Hematopoietic multipotent progenitor cell treated with erythropoietin and hydrocortisone succinate and interleukin-3 and kit ligand, for 15 days (in vitro differentiated cells): ENCODE data around the gene INSC.

ENCODE experiments used
- DNase-seq: peaks from one replicate; pipeline ENCODE4 v3.0.0-alpha.2; 2015; ENCODE audit warnings: low spot score

The INSC gene

DNA sequence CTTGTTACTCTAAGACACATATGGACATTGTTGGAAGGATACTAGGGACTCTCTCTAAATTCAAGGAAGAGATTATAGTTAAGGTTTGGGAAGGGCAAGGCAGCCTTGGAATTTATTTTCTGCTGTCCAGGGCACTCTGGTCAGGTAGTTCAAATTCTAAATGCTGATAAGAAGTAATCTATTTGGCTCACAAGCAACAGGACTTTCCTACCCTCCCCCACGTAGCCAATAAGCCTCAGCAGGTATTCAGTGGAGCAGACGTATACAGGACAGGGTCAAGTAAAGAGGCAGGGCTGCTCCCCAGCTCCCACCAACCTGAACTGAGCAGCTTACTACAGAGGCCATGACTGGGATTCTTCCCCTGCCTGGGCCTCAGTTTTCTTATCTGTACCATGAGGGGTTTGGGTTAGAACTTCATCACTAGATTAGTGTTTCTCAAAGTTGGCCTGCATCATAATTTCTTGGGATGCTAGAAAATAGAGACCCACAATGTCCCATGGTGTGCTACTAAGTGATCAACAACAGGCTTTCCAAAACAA is 6.1 kb upstream of the INSC start:
- no peak for DNase-seq

DNA sequence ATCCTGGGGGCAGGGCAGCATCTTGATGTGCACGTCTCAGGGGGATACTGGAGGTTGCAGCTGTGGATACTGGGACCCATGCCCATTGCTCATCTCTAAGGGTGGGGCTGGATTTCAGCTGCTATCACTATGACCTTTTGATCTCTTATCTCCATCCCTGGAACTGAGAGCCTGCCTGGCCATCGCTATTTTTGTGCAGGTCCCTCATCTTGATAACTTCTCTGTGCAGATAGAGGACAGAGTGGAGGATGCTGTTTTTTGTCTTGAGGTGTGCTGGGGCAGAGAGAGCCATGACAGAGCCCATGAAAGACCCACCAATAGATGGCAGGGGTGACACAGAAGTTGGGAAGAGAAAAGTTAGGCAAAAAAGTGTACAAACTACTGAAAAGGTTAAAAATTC is 5.1 kb upstream of the INSC start:
- no peak for DNase-seq

DNA sequence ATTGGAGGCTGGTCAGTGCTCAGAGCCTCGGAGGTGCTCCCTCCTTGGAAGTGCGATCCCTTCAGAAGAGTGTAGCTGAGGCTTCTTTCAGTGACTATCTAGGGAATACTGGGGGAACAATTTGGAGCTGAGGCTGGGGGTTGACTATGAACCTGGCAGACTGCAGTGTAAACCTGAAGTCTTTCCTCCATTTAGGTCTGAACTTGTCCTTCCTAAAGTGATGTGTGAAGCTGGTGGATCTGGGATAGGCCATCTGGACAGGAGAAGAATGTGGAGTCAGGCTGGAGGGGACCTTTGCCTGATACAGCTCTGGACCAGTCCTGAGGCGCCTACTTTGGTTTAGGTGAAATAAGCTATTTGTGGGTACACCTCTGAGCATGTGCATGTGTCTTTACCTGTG is 3.5 kb upstream of the INSC start:
- no peak for DNase-seq

DNA sequence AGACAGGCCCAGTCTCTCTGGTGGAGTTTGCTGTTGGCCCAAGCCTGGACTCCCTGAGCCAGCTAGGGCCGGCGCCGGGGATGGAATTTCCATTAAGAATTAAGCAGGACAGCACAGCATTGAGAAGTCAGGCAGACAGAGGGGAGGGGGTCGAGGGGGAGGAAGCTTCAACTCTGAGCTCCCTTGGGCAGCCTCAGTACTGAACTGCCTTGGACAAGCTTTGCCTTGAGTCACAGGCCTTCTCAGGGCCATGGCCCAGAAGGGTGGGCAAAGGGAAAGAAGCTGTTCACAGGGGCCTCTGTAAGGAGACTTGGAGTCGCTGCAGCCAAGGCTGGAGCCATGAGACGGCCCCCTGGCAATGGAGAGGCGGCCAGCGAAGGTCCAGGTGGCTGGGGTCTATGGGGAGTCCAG is 2.6 kb upstream of the INSC start:
- no peak for DNase-seq

DNA sequence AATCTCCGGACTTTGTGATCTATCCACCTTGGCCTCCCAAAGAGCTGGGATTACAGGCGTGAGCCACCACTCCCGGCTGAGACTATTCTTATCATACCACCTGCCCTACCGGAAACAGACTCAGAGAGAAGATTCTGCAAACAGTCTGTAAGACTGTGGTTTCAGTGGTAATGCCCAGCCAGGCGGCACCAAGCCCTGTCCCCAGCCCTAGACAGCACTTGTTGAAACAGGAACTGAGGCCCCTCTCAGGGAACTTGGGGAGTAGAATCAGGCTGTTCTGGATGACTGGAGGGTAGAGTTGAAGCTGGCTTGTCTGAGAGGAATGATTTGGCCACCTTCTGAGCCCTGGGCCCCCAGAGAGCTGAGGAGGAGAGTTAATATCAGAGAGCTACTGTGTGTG is 1.3 kb upstream of the INSC start:
- no peak for DNase-seq

DNA sequence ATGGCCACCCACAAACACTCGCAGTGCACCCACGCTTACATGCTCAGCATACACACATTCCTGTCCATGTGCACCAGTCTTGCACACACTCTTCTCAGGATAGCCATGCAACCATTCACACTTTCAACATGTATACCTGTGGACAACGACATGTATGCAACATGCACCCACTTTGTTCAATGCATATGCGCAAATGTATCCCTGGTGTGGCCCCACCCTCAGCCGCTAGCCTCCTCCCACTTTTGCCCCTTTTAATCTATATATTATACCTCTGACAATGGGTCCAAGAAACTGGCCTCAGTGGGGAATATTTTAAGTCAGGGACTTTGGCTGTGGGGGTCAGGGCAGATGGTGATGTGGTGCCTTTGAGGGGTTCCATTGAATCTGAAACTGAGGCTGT is 963 bp downstream of the INSC start:
- no peak for DNase-seq

DNA sequence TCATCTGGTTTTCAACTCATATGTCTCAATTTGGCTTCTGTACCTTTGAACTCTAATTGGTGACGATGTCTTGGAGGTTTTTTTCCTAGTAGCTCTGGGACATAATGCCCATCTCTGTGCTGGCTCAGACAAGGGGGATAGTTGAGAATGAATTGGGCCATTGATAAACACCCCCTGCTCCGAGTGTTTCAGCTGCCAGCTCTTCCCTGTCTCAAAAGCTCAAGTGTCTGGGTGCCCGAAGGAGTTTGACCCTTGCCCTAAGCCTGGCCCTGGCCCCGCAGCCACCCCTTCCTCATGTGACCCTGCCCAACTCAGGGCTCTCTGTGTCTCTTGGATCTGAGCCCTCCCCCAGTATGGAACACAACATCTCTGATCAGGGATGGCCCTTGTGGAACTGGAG is 3.0 kb downstream of the INSC start:
- no peak for DNase-seq

DNA sequence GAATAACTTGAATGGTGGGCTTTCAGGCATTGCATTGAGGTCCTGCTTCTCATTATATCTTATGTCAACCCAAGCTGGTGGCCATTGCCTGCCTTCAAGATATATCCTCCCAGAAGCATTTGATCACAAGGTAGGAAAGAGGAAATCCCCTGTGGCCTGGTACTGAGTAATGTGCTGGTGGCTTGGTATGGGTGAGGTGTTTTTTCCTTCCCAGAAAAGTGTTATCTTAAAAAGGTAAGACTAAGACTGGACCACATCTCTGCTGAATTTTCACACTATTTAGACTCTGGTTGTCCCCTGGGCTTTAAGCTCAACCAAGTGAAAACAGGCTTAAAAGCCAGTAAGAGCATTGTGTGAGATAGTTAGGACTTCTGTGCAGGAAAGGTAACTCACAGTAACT is 3.7 kb downstream of the INSC start:
- no peak for DNase-seq

DNA sequence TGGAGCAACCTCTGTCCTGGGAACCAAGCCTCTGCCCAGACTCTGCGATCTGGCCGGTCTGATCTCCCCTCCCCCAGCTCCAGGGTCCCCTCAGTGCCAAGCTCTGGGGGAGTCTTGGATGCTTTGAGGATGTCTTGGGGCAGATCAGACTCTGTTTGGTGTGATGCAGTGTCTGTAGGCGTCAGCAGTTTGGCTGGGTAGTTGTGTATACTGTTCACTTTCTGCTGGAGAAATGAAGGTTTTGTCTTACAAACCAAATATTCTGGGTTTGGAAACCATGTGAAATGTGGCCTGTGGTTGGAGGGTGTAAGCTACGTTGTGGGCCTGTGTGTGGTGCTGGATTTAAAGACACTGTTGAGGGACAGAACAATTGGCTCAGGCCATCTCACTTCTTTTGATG is 4.6 kb downstream of the INSC start:
- DNase-seq, result no peak

DNA sequence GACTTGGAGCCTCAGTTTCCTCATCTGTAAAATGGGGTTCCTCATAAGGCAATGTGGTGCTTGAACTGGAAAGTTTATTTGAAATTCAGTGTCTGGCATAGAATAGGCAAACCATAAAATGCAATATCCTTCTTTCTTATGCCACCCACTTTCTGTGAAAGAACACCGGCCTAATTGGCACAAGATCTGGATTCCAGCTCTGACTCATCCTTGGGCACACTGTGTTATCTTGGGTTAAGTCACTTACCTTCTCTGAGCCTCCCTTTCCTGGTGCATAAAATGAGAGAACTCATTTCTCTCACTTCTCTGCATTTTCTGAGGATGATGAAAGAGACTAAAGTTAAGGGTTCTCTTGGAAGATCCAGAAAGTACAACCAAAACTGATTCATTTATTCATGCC is 5.1 kb downstream of the INSC start:
- DNase-seq, result no peak

DNA sequence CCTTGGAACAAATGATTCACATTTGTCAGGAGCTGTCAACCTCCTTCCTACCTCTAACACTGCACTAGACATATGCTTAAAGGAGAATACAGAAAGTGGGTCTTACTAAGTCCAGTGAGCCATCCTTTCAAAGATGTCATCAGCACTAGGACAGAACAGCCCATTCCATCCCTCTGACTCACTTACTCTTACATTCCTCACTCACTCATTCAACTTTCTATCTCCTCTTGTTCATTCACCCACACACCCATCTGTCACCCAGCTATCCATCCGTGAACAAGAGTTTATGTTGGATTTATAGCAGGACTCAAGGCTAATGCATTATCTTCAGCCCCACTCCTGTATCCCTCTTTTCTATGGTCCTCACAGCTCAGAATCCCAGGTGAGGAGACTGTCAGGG is 9.1 kb downstream of the INSC start:
- DNase-seq, result no peak

DNA sequence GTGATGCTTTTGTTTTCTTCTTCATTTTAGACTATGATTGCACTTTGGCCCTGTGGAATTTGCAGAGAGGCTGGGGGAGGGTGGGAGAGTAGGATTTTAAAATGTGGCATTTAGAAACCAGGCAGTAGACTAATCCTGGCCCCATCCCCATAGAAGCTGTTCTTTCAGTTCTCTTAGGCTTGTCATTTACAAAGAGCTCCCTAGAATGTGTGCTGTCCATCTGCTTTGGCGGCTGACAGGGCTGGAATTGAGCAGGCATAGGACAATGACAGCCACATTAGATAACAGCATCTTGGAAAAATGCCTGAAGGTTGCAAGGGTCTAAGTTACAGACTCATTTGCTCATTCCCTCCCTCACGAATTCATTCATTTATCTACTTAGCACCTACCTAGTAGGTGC is 9.8 kb downstream of the INSC start:
- DNase-seq, result no peak

DNA sequence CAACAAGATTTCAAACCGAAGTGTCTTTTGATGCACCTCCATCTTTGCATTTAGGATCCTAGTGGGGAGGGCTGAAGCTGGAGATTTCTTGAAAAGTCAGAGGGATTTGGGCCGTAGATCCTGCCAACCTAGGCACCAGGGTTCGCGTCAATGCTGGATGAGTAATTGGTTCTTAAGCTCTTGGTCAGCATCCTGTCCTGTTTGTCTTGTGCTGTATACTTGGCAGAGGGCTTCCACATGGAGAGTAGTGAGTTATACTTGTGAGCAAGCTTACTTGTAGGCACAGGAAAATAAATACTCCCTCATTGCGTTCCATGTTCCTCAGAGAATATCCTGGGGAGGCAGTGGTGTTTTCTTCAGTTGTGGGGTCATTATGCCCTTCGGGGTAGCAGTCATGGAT is 12.6 kb downstream of the INSC start:
- DNase-seq, result no peak

DNA sequence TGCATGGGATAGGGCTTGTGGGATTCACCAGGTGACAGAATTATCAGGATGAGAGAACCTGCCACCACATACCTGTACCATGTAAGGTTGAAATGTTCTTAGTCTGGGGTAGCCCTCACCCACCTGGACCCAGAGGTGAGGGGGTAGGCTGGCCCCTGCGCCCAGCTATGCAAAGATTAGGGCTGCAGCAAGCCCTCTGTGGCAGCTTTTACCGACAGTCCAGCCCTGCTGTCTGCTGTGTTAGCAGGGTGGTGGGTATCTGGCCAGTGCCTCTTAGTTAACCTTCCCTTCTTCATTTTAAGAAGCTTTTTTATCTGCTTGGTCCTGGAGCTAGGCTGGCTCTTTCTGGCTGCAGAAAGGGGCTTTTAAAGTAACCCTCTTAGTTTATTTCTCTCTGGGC is 13.9 kb downstream of the INSC start:
- no peak for DNase-seq

DNA sequence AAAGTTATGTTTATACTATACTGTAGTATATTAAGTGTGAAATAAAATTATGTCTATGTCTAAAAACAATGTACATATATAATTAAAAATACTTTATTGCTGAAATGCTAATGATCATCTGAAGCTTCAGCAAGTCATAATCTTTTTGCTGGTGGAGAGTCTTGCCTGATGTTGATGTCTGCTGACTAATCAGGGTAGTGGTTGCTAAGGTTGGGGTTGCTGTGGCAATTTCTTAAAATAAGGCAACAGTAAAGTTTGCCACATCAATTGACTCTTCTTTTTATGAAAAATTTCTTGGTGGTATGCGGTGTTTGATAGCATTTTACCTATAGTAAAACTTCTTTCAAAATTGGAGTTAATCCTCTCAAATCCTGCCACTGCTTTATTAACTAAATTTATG is 21.4 kb downstream of the INSC start:
- DNase-seq, result no peak

DNA sequence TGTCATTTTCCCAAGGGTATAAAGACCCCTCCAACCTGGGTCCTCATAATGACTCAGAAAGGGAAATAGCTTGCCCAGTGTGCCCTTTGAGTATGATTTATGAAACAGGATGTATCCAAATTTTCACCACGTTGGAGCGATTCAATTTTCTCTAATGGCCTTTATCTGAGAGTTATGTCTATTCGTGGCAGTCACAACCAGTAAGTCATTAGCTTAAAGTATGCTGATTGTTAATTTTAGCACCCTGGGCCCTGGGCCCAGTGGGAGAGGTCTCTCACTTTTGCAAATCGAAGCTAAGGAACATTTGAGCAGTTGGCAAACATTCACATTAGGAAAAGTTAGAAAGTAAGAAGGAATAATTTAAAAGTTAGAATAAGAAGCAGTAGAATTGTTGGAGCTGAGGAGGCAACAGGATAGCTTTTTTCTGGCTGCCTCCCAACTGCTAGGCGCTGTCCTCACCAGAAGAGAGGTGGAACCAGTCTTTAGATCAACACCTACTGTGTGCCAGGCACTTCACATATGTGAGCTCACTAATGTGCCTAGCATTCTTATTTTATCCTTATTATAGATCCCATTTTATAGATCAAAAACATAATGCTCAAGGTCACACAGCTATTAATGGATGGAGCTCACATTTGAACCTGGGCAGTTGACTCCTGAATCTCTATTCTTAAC is 24.5 kb downstream of the INSC start:
- DNase-seq, result no peak

DNA sequence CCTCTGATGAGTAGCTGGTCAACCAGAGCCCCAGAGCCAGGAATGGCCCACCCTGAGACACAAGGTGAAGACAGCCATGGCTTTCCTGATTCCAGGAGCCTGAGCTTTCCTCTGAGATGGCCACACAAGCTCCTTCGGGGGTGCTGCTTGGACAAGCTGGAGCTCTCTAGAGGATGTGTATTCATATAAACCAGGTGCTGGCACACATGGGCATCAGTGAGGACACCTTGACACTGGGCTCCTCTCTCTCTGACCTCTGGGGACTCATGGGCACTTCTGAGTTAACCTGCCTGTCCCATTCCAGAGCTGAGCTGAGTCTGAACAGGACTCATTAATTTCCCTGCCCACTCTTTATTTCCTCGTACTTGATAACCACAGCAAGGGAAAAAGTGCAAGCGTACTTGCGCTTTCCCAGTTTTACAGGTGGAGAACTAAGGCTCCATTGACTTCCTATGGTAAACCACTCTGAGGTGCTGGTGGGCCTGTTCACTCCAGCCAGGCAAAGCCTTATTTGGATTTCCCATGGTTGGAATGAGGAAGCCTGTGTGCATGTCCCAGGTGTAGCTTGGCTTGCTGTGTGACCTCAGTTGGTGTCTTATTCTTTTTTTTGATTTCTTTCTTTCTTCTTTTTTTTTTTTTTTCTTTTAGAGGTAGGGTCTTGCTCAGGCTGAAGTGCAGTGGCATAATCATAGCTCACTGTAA is 25.4 kb downstream of the INSC start:
- DNase-seq, result no peak

DNA sequence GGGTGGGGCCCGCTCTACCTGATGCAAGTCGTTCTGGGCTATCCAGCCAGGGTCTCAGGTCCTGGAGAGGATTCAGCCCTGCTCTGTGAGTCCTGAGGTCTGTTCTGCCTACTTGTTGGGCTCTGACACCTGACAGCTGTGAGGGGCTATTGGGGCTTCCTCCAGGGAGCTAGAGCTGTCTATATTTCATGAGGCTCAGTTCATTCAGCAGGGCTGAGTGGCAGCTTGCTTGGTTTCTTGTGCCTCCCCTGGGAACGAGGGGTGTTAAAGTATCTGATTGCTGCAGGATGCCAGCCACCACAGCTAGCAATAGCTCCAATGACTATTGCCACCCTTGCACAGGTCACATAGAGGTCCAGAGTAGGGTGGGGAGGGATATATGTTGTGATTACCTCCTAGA is 26.7 kb downstream of the INSC start:
- no peak for DNase-seq

DNA sequence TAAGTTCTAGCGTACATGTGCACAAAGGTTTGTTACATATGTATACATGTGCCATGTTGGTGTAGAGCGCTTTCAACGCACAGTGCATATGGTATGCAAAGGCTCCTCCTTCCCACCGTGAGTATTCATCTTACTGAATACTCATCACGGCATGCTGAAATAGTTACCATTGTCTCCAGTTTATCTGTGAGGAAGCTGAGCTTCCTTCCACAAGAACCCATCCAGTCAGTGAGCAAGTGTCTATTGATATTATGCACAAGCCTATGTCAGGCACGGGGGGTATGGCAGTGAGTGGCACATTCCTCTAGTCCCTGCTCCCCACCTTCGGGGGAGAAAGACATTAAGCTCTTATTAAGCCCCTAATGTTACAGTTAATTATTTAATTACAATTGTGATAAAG is 28.1 kb downstream of the INSC start:
- no peak for DNase-seq

DNA sequence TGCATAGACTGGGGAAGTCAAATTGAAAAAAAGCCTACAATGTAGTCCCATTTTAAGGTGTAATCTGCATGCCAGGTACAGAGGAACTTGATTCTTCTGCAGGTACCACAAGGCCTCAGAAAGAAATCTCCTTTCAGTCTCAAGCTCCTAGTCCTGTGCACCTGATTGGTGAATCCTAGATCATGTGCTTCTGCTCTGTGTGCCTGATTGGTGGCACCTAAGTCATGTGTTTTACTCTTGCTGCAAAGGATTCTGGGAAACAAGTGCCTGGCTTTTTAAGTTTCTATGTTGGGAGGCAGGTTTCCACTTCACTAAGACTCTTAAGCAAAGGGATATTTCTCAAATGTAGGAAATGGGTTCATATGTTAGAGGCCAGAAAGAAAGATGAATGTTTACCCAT is 29.1 kb downstream of the INSC start:
- DNase-seq, result no peak

DNA sequence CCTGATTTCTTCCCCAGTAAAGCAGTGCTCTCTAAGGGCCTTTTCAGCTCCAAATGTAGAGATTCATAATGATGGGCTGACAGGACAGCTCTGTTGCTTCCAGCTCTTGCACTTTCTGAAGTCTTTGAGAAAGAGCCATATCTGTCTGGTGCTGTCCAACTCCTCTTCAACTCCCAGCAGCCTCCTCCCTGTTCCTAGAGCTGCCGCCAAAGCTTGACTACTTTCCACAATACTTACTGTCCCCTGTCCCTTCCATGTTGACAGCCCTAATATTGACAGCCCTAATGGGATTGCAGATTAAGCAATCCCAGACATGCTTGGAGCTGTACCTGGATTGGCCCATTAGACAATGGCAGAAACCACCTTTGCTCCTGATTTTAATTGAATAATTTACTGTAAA is 29.6 kb downstream of the INSC start:
- DNase-seq, result no peak

DNA sequence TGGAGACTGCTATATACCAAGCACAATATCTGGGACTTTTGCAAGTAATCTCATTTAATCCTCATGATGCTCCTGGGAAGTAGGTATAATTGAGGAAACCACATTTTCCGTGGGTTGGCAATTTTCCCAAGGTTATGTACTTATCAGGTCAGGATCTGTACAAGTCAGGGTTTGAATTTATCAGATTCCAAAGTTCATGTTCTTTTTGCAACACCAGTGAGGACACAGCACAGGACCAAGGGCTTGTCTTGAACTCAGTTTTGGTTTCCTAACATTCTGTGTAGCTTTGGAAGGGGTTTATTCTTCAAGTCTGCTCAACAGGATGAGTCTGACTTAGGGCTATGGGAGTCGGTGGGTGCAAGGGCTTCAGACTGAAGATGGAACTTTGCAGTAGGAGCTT is 30.4 kb downstream of the INSC start:
- no peak for DNase-seq

DNA sequence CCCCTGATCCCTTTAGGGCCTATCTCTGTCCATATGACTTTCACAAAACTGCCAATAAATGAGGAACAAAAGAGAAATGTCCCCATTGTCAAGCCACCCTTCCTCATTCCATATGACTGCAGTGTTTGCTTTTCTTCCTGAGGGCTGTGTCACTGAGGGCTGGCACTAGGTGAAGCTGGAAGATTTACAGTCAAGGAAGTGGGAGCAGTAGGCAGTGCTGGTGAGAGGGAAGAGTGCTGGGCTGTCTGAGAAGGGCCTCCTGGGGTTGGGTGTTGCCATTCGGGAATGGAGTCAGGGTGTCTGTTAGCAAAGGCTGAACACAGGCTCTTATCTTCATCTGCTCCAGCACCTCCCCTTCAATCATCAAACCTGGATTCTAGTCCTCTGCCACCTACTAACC is 30.9 kb downstream of the INSC start:
- no peak for DNase-seq
